ENCODE measurements around the gene PTGR2. TPM values are rescaled to one million over a fixed set of nuclear protein-coding genes. Genes with fewer than 3 reads are reported as not detected.
"Not testable (repeated sequence)": the region's sequence is repeated elsewhere in the genome, so short reads cannot be mapped to it uniquely, and the experiment has no call there.

The PTGR2 gene
- total RNA-seq, 4 donors from 2014 or later, result 16.3 to 43.3 (median 27.3) TPM

GRCh38 chr14:73859145-73859544, 7.5 kb downstream of the PTGR2 start:
- H3K36me3 ChIP-seq, result no peaks in the 10 kb centered on the region
- no peaks in the 10 kb centered on the region for H3K9me3 ChIP-seq
- no peak overlapping the region for H3K4me3 ChIP-seq (replicated peaks in 1 of 3)
- H3K27ac ChIP-seq, result no peak overlapping the region
- intact Hi-C loops (cut with DNase I), result no loop called here
- no peak for DNase-seq
- no peaks in the 10 kb centered on the region for H3K4me1 ChIP-seq
- TF ChIP-seq POLR2A (IDR thresholded peaks at IDR 0.05) (no peak), CTCF (IDR thresholded peaks at IDR 0.05) (no peak)
- no peaks in the 10 kb centered on the region for H3K27me3 ChIP-seq

DNA sequence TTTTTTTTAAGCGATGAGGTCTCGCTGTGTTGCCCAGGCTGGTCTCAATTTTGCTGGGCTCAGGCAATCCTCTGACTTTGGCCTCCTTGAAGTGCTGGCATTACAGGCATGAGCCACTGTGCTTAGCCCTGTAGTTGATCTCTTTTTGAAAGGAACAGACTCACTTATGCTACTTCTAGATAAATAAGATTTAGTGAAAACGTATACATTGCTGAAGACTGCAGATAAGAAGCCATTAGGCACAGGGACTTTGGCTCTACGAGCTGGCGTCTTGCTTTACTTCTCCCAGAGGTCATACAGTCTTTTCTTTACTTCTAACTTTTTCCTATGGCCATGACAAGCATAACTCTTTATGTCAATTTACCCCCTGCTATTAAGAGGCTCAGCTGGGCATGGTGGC, 9.4 kb downstream of the PTGR2 start:
- no peak for DNase-seq
- H3K4me3 ChIP-seq (replicated peaks in 1 of 3), result no peak overlapping the region
- no peak overlapping the region for H3K27ac ChIP-seq
- H3K27me3 ChIP-seq, result no peaks in the 10 kb centered on the region
- no peaks in the 10 kb centered on the region for H3K36me3 ChIP-seq
- intact Hi-C loops (cut with DNase I), result no loop called here
- 92 to 95% methylated on average over 5 of the region's 5 CpGs for WGBS, 2 donors
- TF ChIP-seq POLR2A (IDR thresholded peaks at IDR 0.05), result no peak
- no peak for TF ChIP-seq CTCF (IDR thresholded peaks at IDR 0.05)
- H3K9me3 ChIP-seq, result no peaks in the 10 kb centered on the region
- no peaks in the 10 kb centered on the region for H3K4me1 ChIP-seq

GRCh38 chr14:73862480-73862879, 10.8 kb downstream of the PTGR2 start:
- intact Hi-C loops (cut with DNase I), result no loop called here
- 96 to 97% methylated on average over 8 of the region's 8 CpGs for WGBS, 2 donors
- Histone ChIP-seq H3K9me3 (no peaks in the 10 kb centered on the region), H3K4me3 (replicated peaks in 1 of 3) (no peak overlapping the region), H3K27me3 (no peaks in the 10 kb centered on the region), H3K27ac (peak overlapping the region in 1 of 3 donors; percentile 11), H3K4me1 (no peaks in the 10 kb centered on the region), H3K36me3 (no peaks in the 10 kb centered on the region)
- TF ChIP-seq POLR2A (IDR thresholded peaks at IDR 0.05) (no peak), CTCF (IDR thresholded peaks at IDR 0.05) (no peak)
- no peak for DNase-seq

- Histone ChIP-seq H3K4me1 (no peaks in the 10 kb centered on the region), H3K27me3 (no peaks in the 10 kb centered on the region), H3K9me3 (no peaks in the 10 kb centered on the region), H3K4me3 (replicated peaks in 1 of 3) (no peak overlapping the region), H3K36me3 (no peaks in the 10 kb centered on the region), H3K27ac (peak overlapping the region in 1 of 3 donors; percentile 11)
- WGBS, 2 donors, result 38 to 41% methylated on average over 2 of the region's 2 CpGs
- no peak for TF ChIP-seq CTCF (IDR thresholded peaks at IDR 0.05)
- no peak for TF ChIP-seq POLR2A (IDR thresholded peaks at IDR 0.05)
- intact Hi-C loops (cut with DNase I), result no loop called here
- DNase-seq, result peak; percentile 39 to 47
Measured at GRCh38 chr14:73863209-73863608, 11.6 kb downstream of the PTGR2 start.

DNA sequence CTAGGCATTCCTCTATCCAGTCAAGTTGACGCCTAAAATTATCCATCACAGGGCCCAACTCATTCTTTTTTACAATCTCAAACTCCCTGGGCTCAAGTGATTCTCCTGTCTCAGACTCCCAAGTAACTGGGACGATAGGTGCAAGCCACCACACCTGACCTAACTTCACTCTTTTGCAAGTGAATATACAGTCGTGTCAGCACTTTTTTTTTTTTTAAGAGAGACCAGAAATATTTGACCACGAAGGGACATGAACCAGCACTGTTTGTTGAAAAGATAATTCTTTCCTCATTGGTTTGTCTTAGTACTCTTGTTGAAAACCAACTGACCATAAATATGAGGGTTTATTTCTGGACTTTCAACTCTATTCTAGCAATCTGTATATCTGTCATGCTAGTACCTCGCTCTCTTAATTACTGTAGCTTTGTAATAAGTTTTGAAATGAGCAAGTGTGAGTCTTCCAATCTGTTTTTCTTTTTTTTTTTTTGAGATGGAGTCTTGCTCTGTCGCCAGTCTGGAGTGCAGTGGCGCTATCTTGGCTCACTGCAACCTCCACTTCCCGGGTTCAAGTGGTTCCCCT, 14.0 kb downstream of the PTGR2 start:
- WGBS, 2 donors, result 89 to 92% methylated on average over 8 of the region's 8 CpGs
- Histone ChIP-seq H3K36me3 (no peaks in the 10 kb centered on the region), H3K4me1 (no peaks in the 10 kb centered on the region), H3K9me3 (no peaks in the 10 kb centered on the region), H3K27ac (no peak overlapping the region), H3K27me3 (no peaks in the 10 kb centered on the region), H3K4me3 (replicated peaks in 1 of 3) (no peak overlapping the region)
- TF ChIP-seq POLR2A (IDR thresholded peaks at IDR 0.05) (no peak), CTCF (IDR thresholded peaks at IDR 0.05) (no peak)
- intact Hi-C loops (cut with DNase I), result no loop called here
- DNase-seq, result no peak

DNA sequence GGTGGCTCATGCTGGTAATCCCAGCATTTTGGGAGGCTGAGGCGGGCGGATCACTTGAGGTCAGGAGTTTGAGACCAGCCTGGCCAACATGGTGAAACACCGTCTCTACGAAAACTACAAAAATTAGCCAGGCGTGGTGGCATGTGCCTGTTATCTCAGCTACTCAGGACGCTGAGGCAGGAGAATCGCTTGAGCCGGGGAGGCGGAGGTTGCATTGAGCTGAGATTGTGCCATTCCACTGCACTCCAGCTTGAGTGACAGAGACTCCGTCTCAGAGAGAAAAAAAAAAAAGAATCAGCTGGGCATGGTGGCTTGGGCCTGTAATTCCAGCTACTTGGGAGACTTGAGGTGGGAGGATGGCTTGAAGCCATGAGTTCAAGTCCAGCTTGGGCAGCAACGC, 18.1 kb downstream of the PTGR2 start:
- H3K4me3 ChIP-seq (replicated peaks in 1 of 3); intact Hi-C loops (cut with DNase I); H3K36me3 ChIP-seq; H3K27me3 ChIP-seq; H3K9me3 ChIP-seq; H3K27ac ChIP-seq; H3K4me1 ChIP-seq: not testable (repeated sequence)
- WGBS, 2 donors, result 61 to 63% methylated on average over 11 of the region's 11 CpGs
- DNase-seq, result peak; percentile 40 to 56

All from thyroid gland (tissue), 4 donors.